Measurements from ENCODE around the gene TIMM50.
A peak's percentile ranks its signal among the peaks of the same experiment; 100 is the strongest.

The TIMM50 gene

GRCh38 chr19:39532233-39533002, 51.8 kb downstream of the TIMM50 start, which contains the start of gene EID2B:
EID2B (minus strand) TSS chr19:39532852; CDS start chr19:39532802, 50 bp downstream.
- DNase-seq (ENCODE audit: low spot score): peak; percentile 97
- peak; percentile 68 for FAIRE-seq

DNA sequence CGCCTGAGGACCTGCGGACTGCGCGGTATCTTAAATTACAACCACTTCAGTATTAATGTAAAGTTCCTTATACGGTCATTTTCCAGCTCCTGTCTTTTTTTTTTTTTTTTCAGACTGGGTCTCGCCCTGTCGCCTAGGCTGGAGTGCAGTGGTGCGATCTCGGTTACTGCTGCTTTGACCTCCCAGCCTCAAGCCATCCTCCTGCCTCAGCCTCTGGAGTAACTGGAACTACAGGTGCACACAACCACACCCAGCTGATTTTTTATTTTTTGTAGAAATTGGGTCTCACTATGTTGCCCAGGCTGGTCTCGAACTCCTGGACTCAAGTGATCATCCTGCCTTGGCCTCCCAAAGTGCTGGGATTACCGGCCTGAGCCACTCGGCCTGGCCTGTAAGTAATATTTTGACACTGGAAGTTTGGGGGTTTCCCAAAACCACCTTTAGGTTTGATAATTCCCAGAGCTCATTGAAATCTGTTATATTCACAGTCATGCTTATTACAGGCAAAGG, 52.4 kb downstream of the TIMM50 start:
- no peak for FAIRE-seq
- no peak for DNase-seq (ENCODE audit: low spot score)

DNA sequence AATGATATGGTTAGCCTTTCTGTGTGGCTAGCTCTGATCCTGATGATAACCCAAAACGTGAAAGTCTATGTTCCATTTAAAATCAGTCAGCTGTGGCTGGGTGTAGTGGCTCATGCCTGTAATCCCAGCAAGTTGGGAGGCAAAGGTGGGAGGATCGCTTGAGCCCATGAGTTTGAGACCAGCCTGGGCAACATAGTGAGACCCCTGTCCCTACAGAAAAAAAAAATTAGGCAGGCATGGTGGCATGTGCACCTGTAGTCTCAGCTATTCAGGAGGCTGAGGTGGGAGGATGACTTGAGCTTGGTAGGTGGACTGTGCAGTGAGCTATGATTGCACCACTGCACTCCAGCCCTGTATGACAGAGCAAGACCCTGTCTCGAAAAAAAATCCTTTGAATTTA, 53.2 kb downstream of the TIMM50 start:
- no peak for FAIRE-seq

GRCh38 chr19:39539165-39539517, 58.5 kb downstream of the TIMM50 start:
- FAIRE-seq (no peak), DNase-seq (ENCODE audit: low spot score) (peak; percentile 48)

More for the DNA sequence above, 53.2 kb downstream of the TIMM50 start:
- no peak for DNase-seq (ENCODE audit: low spot score)

- DNase-seq (ENCODE audit: low spot score): peak; percentile 95
- peak; percentile 40 for FAIRE-seq
Measured at GRCh38 chr19:39539518-39540332, 59.1 kb downstream of the TIMM50 start, which contains the start of gene EID2. EID2 (minus strand) TSS chr19:39540161; CDS start chr19:39540079, 82 bp downstream.

DNA sequence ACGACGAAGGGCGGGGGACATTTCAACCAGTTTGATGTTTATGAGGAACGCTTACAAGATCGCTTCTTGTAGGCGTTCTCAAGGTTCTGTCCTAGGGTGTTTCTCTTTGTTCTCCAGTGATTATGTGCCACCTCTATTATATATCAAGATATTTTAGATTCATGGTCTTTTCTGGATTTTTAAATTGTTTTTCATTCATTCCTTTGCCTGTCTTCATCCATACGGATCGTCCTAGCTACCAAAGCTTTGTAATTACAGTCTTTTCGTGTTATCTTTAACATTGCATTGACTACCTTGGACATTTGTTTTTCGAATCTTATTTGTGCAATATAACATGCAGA, 59.7 kb downstream of the TIMM50 start:
- no peak for FAIRE-seq
- no peak for DNase-seq (ENCODE audit: low spot score)
